Trophoblast cell (in vitro differentiated cells and primary cell): Measurements from ENCODE around the gene FXYD6.

Source experiments
- DNase-seq, 2 donors: peaks; one replicate each; pipeline ENCODE4 v3.0.0-alpha.2; 2016
- H2AFZ ChIP-seq: 2 replicates; pipeline ENCODE4 v1.6.1; 2013; ENCODE audit warnings: low read length, moderate library complexity, mild to moderate bottlenecking; ENCODE audit not compliant: insufficient read depth, poor library complexity
- H2AK5ac ChIP-seq: 2 replicates; pipeline ENCODE4 v1.6.1; 2013; ENCODE audit warnings: mild to moderate bottlenecking, low read length
- H2BK120ac ChIP-seq: 2 replicates; pipeline ENCODE4 v1.6.1; 2013; ENCODE audit warnings: low read length, mild to moderate bottlenecking, moderate library complexity; ENCODE audit not compliant: insufficient read depth, poor library complexity
- H2BK12ac ChIP-seq: 2 replicates; pipeline ENCODE4 v1.6.1; 2013; ENCODE audit warnings: mild to moderate bottlenecking, low read length, moderate library complexity
- H2BK5ac ChIP-seq: 2 replicates; pipeline ENCODE4 v1.6.1; 2013; ENCODE audit warnings: low read length, low read depth, moderate library complexity, mild to moderate bottlenecking; ENCODE audit not compliant: poor library complexity
- H3K14ac ChIP-seq: 2 replicates; pipeline ENCODE4 v1.6.1; 2013; ENCODE audit warnings: mild to moderate bottlenecking, low read length
- H3K18ac ChIP-seq: 2 replicates; pipeline ENCODE4 v1.6.1; 2013; ENCODE audit warnings: mild to moderate bottlenecking, low read length
- H3K23ac ChIP-seq: 2 replicates; pipeline ENCODE4 v1.6.1; 2013; ENCODE audit warnings: low read length
- H3K27ac ChIP-seq: 2 replicates; pipeline ENCODE4 v1.5.1; 2013; ENCODE audit warnings: low read depth, mild to moderate bottlenecking, inconsistent platforms, low read length, moderate library complexity
- H3K27me3 ChIP-seq: 2 replicates; pipeline ENCODE4 v1.6.1; 2013; ENCODE audit warnings: inconsistent platforms, mild to moderate bottlenecking, low read length, moderate library complexity; ENCODE audit not compliant: insufficient read depth
- H3K36me3 ChIP-seq, 2 experiments: 1 replicate in 1 of 2; 2 replicates in 1 of 2; pipeline ENCODE4 v1.6.1; 2013; ENCODE audit warnings: low read length in 2 of 2, mild to moderate bottlenecking in 2 of 2, moderate library complexity in 1 of 2; ENCODE audit not compliant: insufficient read depth in 2 of 2, control insufficient read depth in 1 of 2
- H3K4ac ChIP-seq: 2 replicates; pipeline ENCODE4 v1.6.1; 2013; ENCODE audit warnings: low read depth, mild to moderate bottlenecking, low read length, moderate library complexity
- H3K4me1 ChIP-seq, 2 experiments: 1 replicate in 1 of 2; 2 replicates in 1 of 2; pipeline ENCODE4 v1.6.1; 2013; ENCODE audit warnings: low read length in 2 of 2, mild to moderate bottlenecking in 2 of 2, moderate library complexity in 1 of 2; ENCODE audit not compliant: insufficient read depth in 2 of 2, control insufficient read depth in 1 of 2
- H3K4me2 ChIP-seq: 2 replicates; pipeline ENCODE4 v1.6.1; 2013; ENCODE audit warnings: inconsistent platforms, mild to moderate bottlenecking, low read length, moderate library complexity
- H3K4me3 ChIP-seq: 2 replicates; pipeline ENCODE4 v1.5.1; 2013; ENCODE audit warnings: mild to moderate bottlenecking, low read depth, low read length, inconsistent platforms
- H3K79me1 ChIP-seq: one replicate; pipeline ENCODE4 v1.6.1; 2013; ENCODE audit warnings: low read length
- H3K79me2 ChIP-seq: 2 replicates; pipeline ENCODE4 v1.6.1; 2013; ENCODE audit warnings: low read length, mild to moderate bottlenecking; ENCODE audit not compliant: control insufficient read depth, insufficient read depth, poor library complexity
- H3K9ac ChIP-seq: 2 replicates; pipeline ENCODE4 v1.6.1; 2013; ENCODE audit warnings: mild to moderate bottlenecking, low read length
- H3K9me3 ChIP-seq: 2 replicates; pipeline ENCODE4 v1.6.1; 2013; ENCODE audit warnings: low read depth, mild to moderate bottlenecking, control low read depth, inconsistent platforms, low read length; ENCODE audit not compliant: insufficient read depth
- H4K12ac ChIP-seq: 2 replicates; pipeline ENCODE4 v1.6.1; 2013; ENCODE audit warnings: low read depth, mild to moderate bottlenecking, low read length, moderate library complexity
- H4K8ac ChIP-seq: 2 replicates; pipeline ENCODE4 v1.6.1; 2013; ENCODE audit warnings: low read depth, mild to moderate bottlenecking, low read length, moderate library complexity
- H4K91ac ChIP-seq: one replicate; pipeline ENCODE4 v1.6.1; 2013; ENCODE audit warnings: low read depth, mild to moderate bottlenecking, low read length, moderate library complexity
- WGBS: extraction: QIAGEN DNeasy Blood & Tissue Kit; methylation state at CpG from one replicate; pipeline ENCODE4 v1.1.7; 2013; ENCODE audit warnings: missing lambda C conversion rate; ENCODE audit not compliant: insufficient read length, insufficient coverage; ENCODE audit errors: extremely low coverage; 5-methylcytosine and 5-hydroxymethylcytosine counted together

Gene FXYD6

DNA sequence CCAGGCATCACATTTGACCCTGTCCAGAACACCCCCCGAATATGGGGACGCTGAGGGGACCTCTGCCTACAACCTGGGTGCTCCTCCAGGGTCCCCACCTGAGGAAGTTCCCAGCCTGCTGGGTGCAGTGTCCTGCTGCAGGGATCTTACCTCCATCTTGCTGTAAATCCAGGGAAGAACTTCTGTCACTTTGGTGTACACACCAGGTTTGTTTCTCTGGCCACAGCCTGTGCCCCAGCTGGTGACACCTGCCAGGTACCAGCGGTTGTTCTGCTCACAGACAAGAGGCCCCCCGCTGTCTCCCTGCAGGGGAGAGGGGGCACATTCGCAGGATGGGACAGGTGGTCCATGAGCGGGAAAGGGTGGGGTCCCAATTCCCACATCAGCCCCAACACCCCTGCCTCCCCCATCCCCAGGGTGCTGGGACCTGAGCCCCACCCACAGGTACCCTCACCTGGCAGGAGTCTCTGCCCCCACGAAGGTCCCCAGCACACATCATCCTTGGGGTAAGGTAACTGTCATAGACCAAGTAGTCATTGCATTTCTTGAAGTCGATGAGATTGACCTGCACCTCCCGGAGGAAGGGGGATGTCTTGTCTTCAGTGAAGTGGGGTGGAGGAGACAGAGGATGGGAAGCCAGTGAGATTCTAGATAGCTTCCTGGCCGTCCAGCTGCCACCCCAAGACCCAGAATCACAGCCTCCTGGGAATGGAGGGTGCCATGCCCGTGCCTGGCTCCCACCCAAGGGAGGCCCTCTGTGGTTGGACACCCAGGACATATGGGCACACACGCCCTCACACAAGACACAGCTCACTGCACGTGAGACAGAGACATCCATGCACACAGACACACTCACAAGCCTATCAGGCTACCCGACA, 27.3 kb upstream of the FXYD6 start:
- Histone ChIP-seq H3K9ac (no peak overlapping the region), H2AK5ac (no peak overlapping the region), H4K12ac (no peak overlapping the region), H3K18ac (no peak overlapping the region), H3K9me3 (peaks cover 3% of the 10 kb centered on the region), H3K4ac (no peak overlapping the region), H3K79me2 (no peaks in the 10 kb centered on the region), H3K4me2 (no peak overlapping the region), H3K4me3 (no peak overlapping the region), H2BK120ac (no peak overlapping the region), H2AFZ (no peak overlapping the region), H3K79me1 (peaks cover 2% of the 10 kb centered on the region), H3K36me3 (no peaks in the 10 kb centered on the region), H3K23ac (no peak overlapping the region), H3K27ac (no peak overlapping the region), H3K4me1 (peaks cover 9 to 10% of the 10 kb centered on the region in 2 experiments), H2BK12ac (no peak overlapping the region), H3K27me3 (no peaks in the 10 kb centered on the region), H4K8ac (no peak overlapping the region), H2BK5ac (no peak overlapping the region), H4K91ac (no peak overlapping the region), H3K14ac (no peak overlapping the region)
- no peak for DNase-seq
- WGBS, result no CpG with 5 or more reads among the region's 14 CpGs

DNA sequence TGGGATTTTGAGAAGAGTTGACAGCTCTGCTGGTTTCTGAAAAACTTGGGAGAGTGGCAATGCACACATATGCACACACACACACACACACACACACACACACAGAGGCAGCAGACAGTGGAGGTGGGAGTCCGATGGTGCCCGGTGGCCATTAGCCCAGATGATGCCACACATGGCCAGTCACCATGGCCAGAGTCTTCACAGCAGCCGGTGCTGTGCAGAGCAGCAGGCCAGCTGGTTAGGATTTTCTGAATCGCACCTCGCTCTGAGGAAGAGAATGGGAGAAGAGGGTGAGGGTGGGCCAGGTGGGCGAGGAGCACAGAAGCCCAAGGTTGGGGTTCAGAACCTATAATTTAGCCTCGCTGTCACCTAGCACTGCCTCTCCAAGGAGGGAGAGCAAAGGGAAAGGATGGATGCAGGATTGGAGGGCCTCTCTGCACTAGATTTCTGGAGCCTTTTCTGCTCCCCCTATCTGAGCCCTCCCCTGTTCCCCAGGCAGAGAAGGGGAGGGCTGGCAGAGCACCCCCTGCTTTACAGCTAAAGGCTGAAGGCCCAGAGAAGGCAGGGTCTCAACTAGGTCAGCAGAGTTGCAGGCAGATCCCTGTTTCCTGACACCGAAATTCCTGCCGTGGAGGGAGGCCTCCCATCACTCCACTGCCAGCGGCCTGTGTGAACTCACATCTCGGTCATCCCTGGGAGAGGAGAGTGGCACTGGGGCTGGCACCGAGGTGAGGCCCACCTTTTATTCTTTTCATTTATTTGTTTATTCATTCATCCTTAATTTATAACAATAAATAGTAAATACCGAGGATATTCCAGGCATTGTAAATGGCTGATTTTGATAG, 25.8 kb upstream of the FXYD6 start:
- no peak for DNase-seq
- no CpG with 5 or more reads among the region's 13 CpGs for WGBS

DNA sequence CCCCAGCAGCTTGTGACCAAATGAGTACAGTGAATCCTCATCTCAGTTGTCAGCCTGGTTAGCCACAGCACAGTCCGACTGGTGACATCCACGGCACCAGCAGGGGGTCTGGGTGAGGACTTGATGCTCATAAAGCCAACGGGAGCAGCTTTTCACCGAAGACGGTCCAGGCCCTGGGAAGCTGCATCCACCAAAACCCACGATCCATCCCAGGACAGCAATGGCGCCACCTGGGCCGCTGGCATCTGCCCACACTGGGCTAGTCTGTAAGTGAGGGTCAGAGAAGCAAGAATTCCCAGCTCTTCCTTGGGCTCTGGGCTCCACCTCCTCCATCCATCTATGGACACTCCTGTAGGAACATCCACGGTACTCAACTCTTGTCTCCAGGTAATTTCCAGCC, 25.1 kb upstream of the FXYD6 start:
- DNase-seq, result no peak
- Histone ChIP-seq H3K4me3 (no peak overlapping the region), H3K4me1 (no peaks in the 10 kb centered on the region), H3K18ac (no peak overlapping the region), H2AK5ac (no peak overlapping the region), H3K79me1 (no peaks in the 10 kb centered on the region), H4K8ac (no peak overlapping the region), H2BK120ac (no peak overlapping the region), H2BK12ac (no peak overlapping the region), H3K79me2 (no peaks in the 10 kb centered on the region), H2AFZ (no peak overlapping the region), H3K23ac (no peak overlapping the region), H3K27me3 (no peaks in the 10 kb centered on the region), H3K9me3 (peaks cover 3% of the 10 kb centered on the region), H3K4me2 (no peak overlapping the region), H3K27ac (no peak overlapping the region), H4K12ac (no peak overlapping the region), H3K14ac (no peak overlapping the region), H3K36me3 (no peaks in the 10 kb centered on the region), H3K9ac (no peak overlapping the region), H3K4ac (no peak overlapping the region), H4K91ac (no peak overlapping the region), H2BK5ac (no peak overlapping the region)
- no CpG with 5 or more reads among the region's 9 CpGs for WGBS

More for the DNA sequence above, 25.8 kb upstream of the FXYD6 start:
- no peak overlapping the region for H3K18ac ChIP-seq
- H3K4ac ChIP-seq, result no peak overlapping the region
- no peak overlapping the region for H2BK5ac ChIP-seq
- H3K4me2 ChIP-seq, result no peak overlapping the region
- no peak overlapping the region for H3K14ac ChIP-seq
- H3K4me3 ChIP-seq, result no peak overlapping the region
- H4K91ac ChIP-seq, result no peak overlapping the region
- H3K79me1 ChIP-seq, result no peaks in the 10 kb centered on the region
- no peaks in the 10 kb centered on the region for H3K79me2 ChIP-seq
- H2BK12ac ChIP-seq, result no peak overlapping the region
- peaks cover under 1 to 2% of the 10 kb centered on the region in 2 experiments for H3K4me1 ChIP-seq
- no peaks in the 10 kb centered on the region for H3K36me3 ChIP-seq
- H3K9ac ChIP-seq, result no peak overlapping the region
- no peak overlapping the region for H2BK120ac ChIP-seq
- no peak overlapping the region for H2AFZ ChIP-seq
- H3K9me3 ChIP-seq, result peaks cover 3% of the 10 kb centered on the region
- H3K23ac ChIP-seq, result no peak overlapping the region
- no peak overlapping the region for H4K12ac ChIP-seq
- no peaks in the 10 kb centered on the region for H3K27me3 ChIP-seq
- H4K8ac ChIP-seq, result no peak overlapping the region
- no peak overlapping the region for H2AK5ac ChIP-seq
- no peak overlapping the region for H3K27ac ChIP-seq

DNA sequence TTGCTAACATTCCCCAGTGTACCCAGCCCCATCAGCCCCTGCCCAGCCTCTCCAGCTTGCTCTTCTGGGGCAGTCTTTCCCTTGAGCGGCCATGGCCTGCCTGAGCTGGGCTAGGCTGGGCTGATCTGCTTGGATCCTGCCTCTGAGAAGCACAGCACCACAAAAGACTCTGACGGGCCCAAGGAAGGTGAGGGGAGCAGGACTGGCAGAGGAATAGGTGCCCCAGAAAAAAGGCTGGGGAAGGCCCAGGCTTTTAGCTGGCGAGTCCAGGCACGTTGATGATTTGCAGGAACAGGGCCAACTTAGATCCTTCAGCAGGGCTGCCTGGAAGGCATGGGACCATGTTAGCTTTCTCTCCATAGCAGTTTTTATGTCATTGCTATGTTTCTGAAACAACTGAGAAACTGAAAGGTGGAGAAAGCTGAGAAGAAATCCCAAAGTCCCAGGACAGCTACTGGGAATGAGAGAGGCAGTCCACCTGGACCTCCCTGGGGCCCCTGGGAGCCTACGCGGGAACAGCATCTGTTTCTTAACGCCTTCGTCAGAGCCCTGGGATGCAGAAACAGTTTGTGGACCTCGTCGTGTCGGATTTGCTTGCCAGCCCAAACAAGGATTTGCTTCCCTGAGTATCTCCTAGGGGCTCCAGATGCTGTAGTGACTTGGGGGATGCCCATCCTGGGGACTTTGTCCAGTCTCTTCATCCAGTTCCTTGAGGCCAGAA, 24.4 kb upstream of the FXYD6 start:
- no CpG with 5 or more reads among the region's 11 CpGs for WGBS
- no peak overlapping the region for H2AK5ac ChIP-seq
- no peak overlapping the region for H3K14ac ChIP-seq
- no peaks in the 10 kb centered on the region for H3K79me2 ChIP-seq
- no peak overlapping the region for H3K4me2 ChIP-seq
- no peak overlapping the region for H2BK12ac ChIP-seq
- no peak overlapping the region for H4K8ac ChIP-seq
- H3K9ac ChIP-seq, result no peak overlapping the region
- no peak overlapping the region for H3K18ac ChIP-seq
- H2BK120ac ChIP-seq, result no peak overlapping the region
- H3K4me1 ChIP-seq, result no peaks in the 10 kb centered on the region
- DNase-seq, result no peak
- no peaks in the 10 kb centered on the region for H3K36me3 ChIP-seq
- H3K23ac ChIP-seq, result no peak overlapping the region
- no peak overlapping the region for H4K12ac ChIP-seq
- no peak overlapping the region for H2AFZ ChIP-seq
- no peak overlapping the region for H3K4me3 ChIP-seq
- no peak overlapping the region for H2BK5ac ChIP-seq
- H3K9me3 ChIP-seq, result peaks cover 3% of the 10 kb centered on the region
- H4K91ac ChIP-seq, result no peak overlapping the region
- H3K27me3 ChIP-seq, result no peaks in the 10 kb centered on the region
- H3K79me1 ChIP-seq, result no peaks in the 10 kb centered on the region
- no peak overlapping the region for H3K27ac ChIP-seq
- H3K4ac ChIP-seq, result no peak overlapping the region
